C4-2B (cell line): ENCODE data around the gene ZNF70.

Experiments
- ZFX ChIP-seq: fragments of 450-650 bp; IDR thresholded peaks from 2 replicates; pipeline ENCODE4 v1.6.1; 2017
- TF ChIP-seq, protein P1 (sequence below): fragments of 450-650 bp; conservative IDR thresholded peaks from 2 replicates; pipeline ENCODE4 v1.5.1; 2017; ENCODE audit warnings: mild to moderate bottlenecking

DNA sequence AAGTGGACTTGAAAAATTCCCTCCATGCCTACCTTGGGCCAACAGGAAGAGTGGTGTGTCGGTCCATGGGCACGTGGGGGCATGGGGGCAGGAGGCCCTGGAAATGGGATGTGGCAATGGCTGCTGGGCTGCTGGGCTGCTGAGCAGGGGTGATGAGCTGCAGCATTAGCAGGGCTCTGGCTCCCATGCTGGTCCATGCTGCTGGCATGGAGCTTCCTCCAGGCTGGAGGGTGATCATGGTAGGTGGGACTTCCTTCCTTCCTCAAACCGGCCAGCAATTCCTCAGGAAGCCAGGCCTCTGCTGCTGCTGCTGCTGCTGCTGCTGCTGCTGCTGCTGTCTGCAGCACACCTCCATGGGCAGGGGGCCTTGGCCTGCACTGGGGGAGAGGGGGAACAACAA, 55.8 kb downstream of the ZNF70 start:
- TF ChIP-seq, protein P1, sequence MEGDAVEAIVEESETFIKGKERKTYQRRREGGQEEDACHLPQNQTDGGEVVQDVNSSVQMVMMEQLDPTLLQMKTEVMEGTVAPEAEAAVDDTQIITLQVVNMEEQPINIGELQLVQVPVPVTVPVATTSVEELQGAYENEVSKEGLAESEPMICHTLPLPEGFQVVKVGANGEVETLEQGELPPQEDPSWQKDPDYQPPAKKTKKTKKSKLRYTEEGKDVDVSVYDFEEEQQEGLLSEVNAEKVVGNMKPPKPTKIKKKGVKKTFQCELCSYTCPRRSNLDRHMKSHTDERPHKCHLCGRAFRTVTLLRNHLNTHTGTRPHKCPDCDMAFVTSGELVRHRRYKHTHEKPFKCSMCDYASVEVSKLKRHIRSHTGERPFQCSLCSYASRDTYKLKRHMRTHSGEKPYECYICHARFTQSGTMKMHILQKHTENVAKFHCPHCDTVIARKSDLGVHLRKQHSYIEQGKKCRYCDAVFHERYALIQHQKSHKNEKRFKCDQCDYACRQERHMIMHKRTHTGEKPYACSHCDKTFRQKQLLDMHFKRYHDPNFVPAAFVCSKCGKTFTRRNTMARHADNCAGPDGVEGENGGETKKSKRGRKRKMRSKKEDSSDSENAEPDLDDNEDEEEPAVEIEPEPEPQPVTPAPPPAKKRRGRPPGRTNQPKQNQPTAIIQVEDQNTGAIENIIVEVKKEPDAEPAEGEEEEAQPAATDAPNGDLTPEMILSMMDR = no peak
- no peak for TF ChIP-seq ZFX
